Measurements from ENCODE around the gene GLYR1.
"Not testable (repeated sequence)": the region's sequence is repeated elsewhere in the genome, so short reads cannot be mapped to it uniquely, and the experiment has no call there.

GLYR1 gene

GRCh38 chr16:4788910-4789309, 58.2 kb downstream of the GLYR1 start:
- no peak for DNase-seq (ENCODE audit: low read depth in 2 of 2)

GRCh38 chr16:4788489-4788889, 58.6 kb downstream of the GLYR1 start:
- DNase-seq (ENCODE audit: low read depth in 2 of 2) = no peak

- no peak for DNase-seq (ENCODE audit: low read depth in 2 of 2)
Observed at GRCh38 chr16:4787627-4788482, 59.2 kb downstream of the GLYR1 start, which contains the start of gene SEPTIN12. SEPTIN12 (minus strand) TSS chr16:4788345; CDS start chr16:4787645, 700 bp downstream.

GRCh38 chr16:4787068-4787467, 60.0 kb downstream of the GLYR1 start:
- no peak for DNase-seq (ENCODE audit: low read depth in 2 of 2)

- no peak for DNase-seq (ENCODE audit: low read depth in 2 of 2)
Observed at GRCh38 chr16:4785758-4786433, 61.2 kb downstream of the GLYR1 start.

- not testable (repeated sequence) for DNase-seq (ENCODE audit: low read depth in 2 of 2)
Observed at GRCh38 chr16:4784444-4784987, 62.6 kb downstream of the GLYR1 start.

GRCh38 chr16:4783951-4784336, 63.1 kb downstream of the GLYR1 start:
- no peak for DNase-seq (ENCODE audit: low read depth in 2 of 2)

GRCh38 chr16:4783251-4783950, 63.7 kb downstream of the GLYR1 start:
- DNase-seq (ENCODE audit: low read depth in 2 of 2) = no peak

GRCh38 chr16:4780235-4780634, 66.9 kb downstream of the GLYR1 start:
- DNase-seq (ENCODE audit: low read depth in 2 of 2) = no peak

GRCh38 chr16:4778050-4778392, 69.1 kb downstream of the GLYR1 start:
- no peak for DNase-seq (ENCODE audit: low read depth in 2 of 2)

GRCh38 chr16:4777339-4778049, 69.6 kb downstream of the GLYR1 start:
- DNase-seq (ENCODE audit: low read depth in 2 of 2) = no peak

GRCh38 chr16:4776141-4776705, 70.9 kb downstream of the GLYR1 start:
- DNase-seq (ENCODE audit: low read depth in 2 of 2) = no peak

GRCh38 chr16:4775005-4775404, 72.1 kb downstream of the GLYR1 start:
- no peak for DNase-seq (ENCODE audit: low read depth in 2 of 2)

GRCh38 chr16:4772351-4772750, 74.7 kb downstream of the GLYR1 start:
- DNase-seq (ENCODE audit: low read depth in 2 of 2) = no peak

- DNase-seq (ENCODE audit: low read depth in 2 of 2) = no peak
Observed at GRCh38 chr16:4771646-4772045, 75.4 kb downstream of the GLYR1 start.

GRCh38 chr16:4769306-4769638, 77.8 kb downstream of the GLYR1 start:
- no peak for DNase-seq (ENCODE audit: low read depth in 2 of 2)

- DNase-seq (ENCODE audit: low read depth in 2 of 2) = peak; percentile 88 to 94
Observed at GRCh38 chr16:4768549-4769305, 78.4 kb downstream of the GLYR1 start.

GRCh38 chr16:4767872-4768548, 79.1 kb downstream of the GLYR1 start:
- no peak for DNase-seq (ENCODE audit: low read depth in 2 of 2)

GRCh38 chr16:4766875-4767628, 80.0 kb downstream of the GLYR1 start, which contains the start of gene ZNF500:
ZNF500 (minus strand) TSS chr16:4767162; CDS start chr16:4765978, 1,184 bp downstream.
- peak; percentile 97 for DNase-seq (ENCODE audit: low read depth in 2 of 2)

All from stimulated activated CD4-positive, alpha-beta T cell treated with anti-CD3 and anti-CD28 coated beads, Interleukin-12 subunit alpha, Interleukin-12 subunit beta, amount 100 ng/mL, for 24 hours (primary cell).